H1 (cell line): ENCODE measurements around the gene P3R3URF. TPM values are rescaled to one million over a fixed set of nuclear protein-coding genes. Genes with fewer than 3 reads are reported as not detected.

Experiments
- CTCF ChIA-PET: fragments of 300-600 bp; sonication (Branson Sonifier 250); formaldehyde crosslinking; loops from one replicate; lab custom pipeline; 2021; ENCODE audit not compliant: partially characterized antibody; lab: Charles Lee
- POLR2A ChIA-PET: fragments of 300-600 bp; sonication (Branson Sonifier 250); formaldehyde crosslinking; loops from one replicate; lab custom pipeline; 2021; ENCODE audit warnings: inconsistent platforms; ENCODE audit not compliant: partially characterized antibody; lab: Charles Lee
- DNase-seq, 2 experiments: peaks; one replicate each; pipeline versions ENCODE4 v3.0.0 to v3.0.0-alpha.2; 2010 to 2022; ENCODE audit warnings: low spot score in 2 of 2, low read depth in 1 of 2, mixed read lengths in 1 of 2
- FAIRE-seq: peaks from 2 replicates; lab custom pipeline; 2011; peaks lifted over from hg19 to GRCh38; lab: Jason Lieb, UNC
- H2AFZ ChIP-seq: 2 replicates; pipeline ENCODE4 v1.8.1; 2012; ENCODE audit warnings: low read length, inconsistent platforms
- H2AK5ac ChIP-seq: 2 replicates; pipeline ENCODE4 v1.6.1; 2013; ENCODE audit warnings: low read depth, low read length
- H2BK120ac ChIP-seq: replicated peaks from 2 replicates; pipeline ENCODE3; 2013; ENCODE audit warnings: low read depth, low read length, inconsistent platforms
- H2BK12ac ChIP-seq: 2 replicates; pipeline ENCODE4 v1.6.1; 2013; ENCODE audit warnings: low read depth, low read length
- H2BK15ac ChIP-seq: 2 replicates; pipeline ENCODE4 v1.6.1; 2013; ENCODE audit warnings: low read length
- H2BK20ac ChIP-seq: 2 replicates; pipeline ENCODE4 v1.6.1; 2013; ENCODE audit warnings: low read length
- H2BK5ac ChIP-seq: 2 replicates; pipeline ENCODE4 v1.6.1; 2013; ENCODE audit warnings: low read depth, low read length
- H3K14ac ChIP-seq: 2 replicates; pipeline ENCODE4 v1.6.1; 2013; ENCODE audit warnings: inconsistent platforms; ENCODE audit not compliant: insufficient read length
- H3K18ac ChIP-seq: 2 replicates; pipeline ENCODE4 v1.6.1; 2013; ENCODE audit warnings: low read length; ENCODE audit errors: extremely low read depth
- H3K23ac ChIP-seq: 2 replicates; pipeline ENCODE4 v1.6.1; 2013; ENCODE audit warnings: inconsistent platforms; ENCODE audit not compliant: insufficient read length
- H3K23me2 ChIP-seq: 2 replicates; pipeline ENCODE4 v1.6.1; 2013; ENCODE audit warnings: low read depth, low read length
- H3K27ac ChIP-seq: 2 replicates; pipeline ENCODE4 v1.6.1; 2011; ENCODE audit warnings: low read depth, low read length, inconsistent platforms
- H3K27me3 ChIP-seq, 4 experiments: replicated peaks in 1 of 4; 1 replicate in 1 of 4; 2 replicates in 3 of 4; pipeline versions ENCODE4 v1.6.1 to v1.8.1; 2011 to 2013; ENCODE audit warnings: low read length in 3 of 4, mild to moderate bottlenecking in 3 of 4, inconsistent platforms in 2 of 4, mixed read lengths in 2 of 4, moderate library complexity in 1 of 4; ENCODE audit not compliant: control insufficient read depth in 3 of 4, insufficient read depth in 3 of 4; ENCODE audit errors: extremely low read depth in 1 of 4
- H3K36me3 ChIP-seq, 4 experiments: 2 replicates each; pipeline versions ENCODE4 v1.6.1 to v1.8.1; 2011 to 2013; ENCODE audit warnings: mild to moderate bottlenecking in 4 of 4, low read length in 3 of 4, moderate library complexity in 2 of 4, control low read depth in 1 of 4, inconsistent platforms in 1 of 4; ENCODE audit not compliant: insufficient read depth in 4 of 4, control insufficient read depth in 2 of 4
- H3K4ac ChIP-seq: replicated peaks from 2 replicates; pipeline ENCODE3; 2013; ENCODE audit warnings: low read length, low read depth, mixed read lengths, inconsistent platforms; ENCODE audit not compliant: insufficient read length
- H3K4me1 ChIP-seq, 4 experiments: replicated peaks in 1 of 4; 1 replicate in 1 of 4; 2 replicates in 3 of 4; pipeline versions ENCODE4 v1.6.1 to v1.8.1; 2011 to 2013; ENCODE audit warnings: low read length in 3 of 4, inconsistent platforms in 2 of 4, mixed read lengths in 1 of 4; ENCODE audit not compliant: insufficient read depth in 4 of 4, control insufficient read depth in 3 of 4
- H3K4me2 ChIP-seq, 2 experiments: 2 replicates each; pipeline versions ENCODE4 v1.6.1 to v1.8.1; 2011 to 2013; ENCODE audit warnings: low read depth in 2 of 2, low read length in 2 of 2, control low read depth in 1 of 2, inconsistent platforms in 1 of 2, mild to moderate bottlenecking in 1 of 2; ENCODE audit not compliant: insufficient read depth in 1 of 2
- H3K4me3 ChIP-seq, 4 experiments: fragments of 200-600, 300-600 bp in 1 of 4; sonication (generic), shearing (Covaris generic), sonication (Bioruptor Twin) in 1 of 4; 2 replicates each; pipeline versions ENCODE4 v1.5.1 to v1.8.1; 2011 to 2016; ENCODE audit warnings: low read length in 4 of 4, low read depth in 3 of 4, control low read depth in 2 of 4, inconsistent platforms in 2 of 4, mild to moderate bottlenecking in 2 of 4, mixed read lengths in 1 of 4, moderate library complexity in 1 of 4; ENCODE audit not compliant: insufficient read depth in 2 of 4; ENCODE audit errors: extremely low read depth in 1 of 4
- H3K56ac ChIP-seq: replicated peaks from 2 replicates; pipeline ENCODE3; 2013; ENCODE audit warnings: low read depth, mild to moderate bottlenecking, mixed read lengths, low read length, inconsistent platforms; ENCODE audit not compliant: insufficient read length
- H3K79me1 ChIP-seq: 2 replicates; pipeline ENCODE4 v1.6.1; 2013; ENCODE audit warnings: low read depth, low read length, control low read depth
- H3K79me2 ChIP-seq, 2 experiments: 2 replicates each; pipeline versions ENCODE4 v1.6.1 to v1.8.1; 2012 to 2013; ENCODE audit warnings: low read length in 2 of 2, mild to moderate bottlenecking in 2 of 2, inconsistent platforms in 1 of 2; ENCODE audit not compliant: insufficient read depth in 2 of 2, control insufficient read depth in 1 of 2
- H3K9ac ChIP-seq, 4 experiments: replicated peaks in 1 of 4; 1 replicate in 1 of 4; 2 replicates in 3 of 4; pipeline versions ENCODE4 v1.6.1 to v1.8.1; 2011 to 2013; ENCODE audit warnings: low read depth in 3 of 4, low read length in 3 of 4, control low read depth in 2 of 4, mild to moderate bottlenecking in 2 of 4, moderate library complexity in 2 of 4, inconsistent platforms in 1 of 4; ENCODE audit errors: extremely low read depth in 1 of 4
- H3K9me3 ChIP-seq, 2 experiments: 2 replicates each; pipeline versions ENCODE4 v1.6.1 to v1.8.1; 2012 to 2013; ENCODE audit warnings: mild to moderate bottlenecking in 2 of 2, moderate library complexity in 2 of 2, control low read depth in 1 of 2, inconsistent platforms in 1 of 2, low read depth in 1 of 2, low read length in 1 of 2, mixed read lengths in 1 of 2; ENCODE audit not compliant: insufficient read depth in 2 of 2
- H4K20me1 ChIP-seq, 2 experiments: replicated peaks in 1 of 2; 2 replicates each; pipeline versions ENCODE3 to v1.8.1; 2011 to 2013; ENCODE audit warnings: inconsistent platforms in 2 of 2, low read length in 2 of 2, mild to moderate bottlenecking in 1 of 2; ENCODE audit not compliant: insufficient read depth in 2 of 2, control insufficient read depth in 1 of 2
- H4K5ac ChIP-seq: 2 replicates; pipeline ENCODE4 v1.6.1; 2013; ENCODE audit warnings: low read length, low read depth, mixed read lengths, inconsistent platforms; ENCODE audit not compliant: insufficient read length
- H4K8ac ChIP-seq: 2 replicates; pipeline ENCODE4 v1.8.0; 2013; ENCODE audit warnings: mild to moderate bottlenecking, moderate library complexity, low read length, inconsistent platforms; ENCODE audit not compliant: insufficient read depth; ENCODE audit errors: extremely low read depth
- H4K91ac ChIP-seq: replicated peaks from 2 replicates; pipeline ENCODE3; 2013; ENCODE audit warnings: low read length, mixed read lengths, inconsistent platforms; ENCODE audit not compliant: insufficient read length
- ASH2L ChIP-seq: fragments of 200-600, 300-600 bp; sonication (generic); IDR thresholded peaks from one replicate; pipeline ENCODE4 v1.7.1; 2017; ENCODE audit warnings: low read length
- BCL11A ChIP-seq, 2 experiments: IDR thresholded peaks; one replicate each; pipeline ENCODE4 v1.6.1; 2011; ENCODE audit warnings: low read depth in 2 of 2, low read length in 2 of 2, mild to moderate bottlenecking in 2 of 2
- CBX5 ChIP-seq: fragments of 300-800, 300-1000 bp; sonication (generic); IDR thresholded peaks from 2 replicates; pipeline ENCODE4 v1.7.1; 2016; ENCODE audit warnings: antibody characterized with exemption, low read length, low read depth
- CEBPB ChIP-seq: IDR thresholded peaks from 2 replicates; pipeline ENCODE4 v1.6.1; 2012; ENCODE audit warnings: low read depth, low read length
- CREB1 ChIP-seq: IDR thresholded peaks from 2 replicates; pipeline ENCODE4 v1.6.1; 2012; ENCODE audit warnings: inconsistent platforms
- GABPA ChIP-seq: IDR thresholded peaks from 2 replicates; pipeline ENCODE4 v1.6.1; 2011; ENCODE audit warnings: mild to moderate bottlenecking, low read length, moderate library complexity, borderline replicate concordance; ENCODE audit not compliant: insufficient read depth
- GTF2F1 ChIP-seq: IDR thresholded peaks from 2 replicates; pipeline ENCODE4 v1.6.1; 2012; ENCODE audit warnings: low read depth, low read length, improper control_type of control experiment, borderline replicate concordance
- HDAC2 ChIP-seq, 2 experiments: fragments of 300-600 bp in 1 of 2; sonication (generic) in 1 of 2; IDR thresholded peaks; 2 replicates each; pipeline ENCODE4 v1.6.1; 2011 to 2012; ENCODE audit warnings: low read depth in 2 of 2, low read length in 2 of 2, mild to moderate bottlenecking in 2 of 2, moderate library complexity in 2 of 2, borderline replicate concordance in 1 of 2, inconsistent platforms in 1 of 2
- HDAC6 ChIP-seq: IDR thresholded peaks from one replicate; pipeline ENCODE4 v1.7.1; 2012; ENCODE audit warnings: low read depth, mild to moderate bottlenecking, inconsistent platforms, low read length, moderate library complexity
- KDM1A ChIP-seq: fragments of 200-600, 300-600 bp; sonication (generic); IDR thresholded peaks from 2 replicates; pipeline ENCODE4 v1.7.1; 2016; ENCODE audit warnings: mild to moderate bottlenecking, low read length, borderline replicate concordance
- KDM5A ChIP-seq: fragments of 200-600 bp; IDR thresholded peaks from 2 replicates; pipeline ENCODE4 v1.7.1; 2012; ENCODE audit warnings: mild to moderate bottlenecking, low read length, inconsistent platforms, mixed read lengths
- NRF1 ChIP-seq: IDR thresholded peaks from 2 replicates; pipeline ENCODE4 v1.6.1; 2011; ENCODE audit warnings: mild to moderate bottlenecking, low read depth, low read length, improper control_type of control experiment
- SP2 ChIP-seq: IDR thresholded peaks from 2 replicates; pipeline ENCODE4 v1.6.1; 2012; ENCODE audit warnings: mild to moderate bottlenecking, low read length, inconsistent platforms
- SRF ChIP-seq: IDR thresholded peaks from 2 replicates; pipeline ENCODE4 v1.6.1; 2011; ENCODE audit warnings: mild to moderate bottlenecking, low read depth, low read length, moderate library complexity
- TEAD4 ChIP-seq: IDR thresholded peaks from 2 replicates; pipeline ENCODE4 v1.6.1; 2012; ENCODE audit warnings: low read depth, low read length, inconsistent platforms, mixed read lengths
- WGBS, 2 experiments: shearing (Covaris generic) in 1 of 2; methylation state at CpG; one replicate each; pipeline versions ENCODE4 v1.1.6 to v1.1.7; 2013 to 2015; ENCODE audit warnings: low lambda C conversion rate in 2 of 2, mixed read lengths in 2 of 2, inconsistent platforms in 1 of 2, low coverage in 1 of 2, missing lambda C conversion rate in 1 of 2; ENCODE audit not compliant: insufficient replicate concordance in 2 of 2, insufficient coverage in 1 of 2, insufficient read length in 1 of 2; ENCODE audit errors: extremely low coverage in 1 of 2, missing lambda C conversion rate in 1 of 2; 5-methylcytosine and 5-hydroxymethylcytosine counted together
- polyA plus RNA-seq, 7 experiments: library from polyadenylated mRNA; depleted of rRNA in 3 of 7; stranded (reverse) in 5 of 7; unstranded in 2 of 7; fragments of >200 nt in 5 of 7; fragments of 200-250 nt in 2 of 7; gene quantifications; 1 replicate in 5 of 7; 2 replicates in 1 of 7; 4 replicates in 1 of 7; pipeline versions ENCODE4 v1.2.1 to v1.2.3, GENCODE V29; 2011 to 2013; ENCODE audit warnings: missing spikeins in 2 of 7, mixed read lengths in 2 of 7
- total RNA-seq: library from RNA; stranded (reverse); fragmentation: NEBNext Ultra II Directional; extraction: Animal tissue kit (Norgen Biotek cat#: 25700); gene quantifications from 2 replicates; pipeline ENCODE4 v1.2.1, GENCODE V29; 2021

The P3R3URF gene
- total and polyA plus RNA-seq, 2 of the 8 experiments (the other 6 are each of a cell fraction or from before 2014, with no cell fraction given) = not detected

DNA sequence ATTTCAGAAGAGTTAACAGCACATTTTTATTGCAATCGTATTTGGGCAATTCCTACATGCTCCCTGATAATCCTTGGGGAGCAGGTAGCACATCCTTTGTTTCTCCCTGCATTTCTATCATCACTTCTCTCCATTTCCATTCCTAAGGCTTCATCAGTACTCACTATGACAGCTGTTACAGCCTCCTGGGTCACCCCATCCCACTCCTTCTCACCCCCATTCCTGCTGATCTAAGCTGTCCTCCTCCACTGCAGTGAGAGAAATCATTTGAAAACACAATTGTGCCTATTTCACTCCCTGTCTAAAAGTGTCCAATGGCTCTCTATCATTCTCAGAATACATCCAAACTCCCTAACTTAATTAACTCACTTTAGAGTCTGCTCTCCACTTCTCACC lies 18.4 kb downstream of the P3R3URF start:
- Histone ChIP-seq H3K4me3 (no peak overlapping the region), H3K14ac (no peak overlapping the region), H4K8ac (no peak overlapping the region), H3K56ac (no peak overlapping the region), H4K91ac (no peak overlapping the region), H3K27me3 (no peaks in the 10 kb centered on the region), H3K27ac (no peak overlapping the region), H3K9ac (no peak overlapping the region), H3K79me2 (no peaks in the 10 kb centered on the region), H3K23ac (no peak overlapping the region), H2BK15ac (no peak overlapping the region), H3K4ac (no peak overlapping the region), H2BK120ac (no peak overlapping the region), H2AK5ac (no peak overlapping the region), H4K5ac (no peak overlapping the region), H3K79me1 (no peaks in the 10 kb centered on the region), H2BK5ac (no peak overlapping the region), H3K4me1 (no peaks in the 10 kb centered on the region), H2AFZ (no peak overlapping the region), H2BK20ac (no peak overlapping the region), H2BK12ac (no peak overlapping the region), H4K20me1 (no peaks in the 10 kb centered on the region), H3K36me3 (no peaks in the 10 kb centered on the region), H3K18ac (no peak overlapping the region), H3K4me2 (no peak overlapping the region), H3K9me3 (no peaks in the 10 kb centered on the region), H3K23me2 (no peaks in the 10 kb centered on the region)
- DNase-seq (no peak), FAIRE-seq (no peak)
- ChIA-PET POLR2A (interaction anchor here (1.4 to 2.2 kb wide), 3 partner anchors 10 to 40 kb away, joined by 3 to 7 read pairs (median 4); partner anchors contain the start of genes PIK3R3 and POMGNT1), CTCF (interaction anchor here (1.0 to 4.0 kb wide), 3 partner anchors 10 to 122 kb away, joined by 3 to 18 read pairs (median 6); no protein-coding TSS in a partner anchor)
- WGBS, 2 experiments = 83% methylated on average over 1 of the region's 1 CpG; no CpG with 5 or more reads in 1 of the 2 experiments
- no peak for TF ChIP-seq KDM1A
- TF ChIP-seq NRF1 = no peak
- TF ChIP-seq HDAC2 (IDR thresholded peaks at IDR 0.05; ENCODE audit: borderline replicate concordance in 1 of 2, low read depth in 2 of 2, low read length in 2 of 2) = no peak
- no peak for TF ChIP-seq CBX5
- TF ChIP-seq KDM5A = no peak
- TF ChIP-seq SRF = no peak
- no peak for TF ChIP-seq BCL11A (IDR thresholded peaks at IDR 0.05; ENCODE audit: low read depth in 2 of 2, low read length in 2 of 2)
- no peak for TF ChIP-seq CEBPB
- TF ChIP-seq GABPA = no peak
- no peak for TF ChIP-seq SP2
- TF ChIP-seq TEAD4 = no peak
- TF ChIP-seq GTF2F1 = no peak
- no peak for TF ChIP-seq HDAC6
- no peak for TF ChIP-seq ASH2L
- no peak for TF ChIP-seq CREB1
